AG09309 (cell line): ENCODE measurements around the gene GGT6.

Experiments
- DNase-seq: peaks from one replicate; pipeline ENCODE4 v3.0.0-alpha.2; 2010; ENCODE audit warnings: low read depth
- H3K4me3 ChIP-seq: 2 replicates; pipeline ENCODE4 v1.5.1; 2011; ENCODE audit warnings: mild to moderate bottlenecking, low read depth, low read length, moderate library complexity; ENCODE audit not compliant: control insufficient read depth
- TF ChIP-seq, protein P1 (sequence below): IDR thresholded peaks from 2 replicates; pipeline ENCODE4 v1.5.1; 2011; ENCODE audit warnings: mild to moderate bottlenecking, low read depth, low read length, inconsistent platforms; ENCODE audit not compliant: insufficient read depth, control insufficient read depth; ENCODE audit errors: missing control alignments

GGT6 gene

DNA sequence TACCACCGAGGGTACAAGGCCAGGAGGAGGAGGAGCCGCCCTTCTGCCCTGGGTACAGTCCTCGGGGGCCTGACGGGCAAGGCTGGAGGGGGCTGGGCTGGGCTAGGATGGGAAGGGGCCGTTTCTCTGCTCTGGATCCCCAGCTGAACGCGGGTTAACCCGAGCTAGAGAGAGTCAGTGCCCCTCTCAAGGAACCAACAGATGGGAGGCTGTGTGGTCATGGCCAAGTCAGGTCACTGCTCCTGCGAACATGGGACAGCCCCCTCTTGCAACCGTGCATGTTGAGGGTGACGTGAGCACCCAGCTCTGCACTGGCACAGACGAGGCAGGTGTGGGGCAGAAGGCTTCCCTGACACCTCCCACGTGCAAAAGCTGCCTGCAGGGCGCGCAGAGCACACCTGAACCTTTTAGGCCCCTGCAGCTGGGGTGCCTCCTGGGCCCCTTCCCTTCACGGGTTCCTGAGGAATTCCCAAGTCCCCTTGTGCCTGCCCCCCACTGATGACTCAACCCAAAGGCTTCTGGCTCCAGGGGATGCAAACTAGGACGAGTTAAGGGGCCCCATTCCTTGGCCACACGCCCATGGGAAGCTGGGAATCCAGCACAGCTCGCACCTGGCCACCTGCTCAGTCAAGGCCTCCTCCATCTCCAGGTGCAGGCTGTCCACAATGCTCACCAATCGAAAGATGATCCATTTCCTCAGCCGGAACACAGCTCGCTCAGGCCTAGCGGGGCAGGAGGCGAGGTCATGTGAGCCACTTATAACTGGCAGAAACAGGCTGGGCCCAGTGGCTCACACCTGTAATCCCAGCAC lies 11.5 kb downstream of the GGT6 start:
- TF ChIP-seq, protein P1, sequence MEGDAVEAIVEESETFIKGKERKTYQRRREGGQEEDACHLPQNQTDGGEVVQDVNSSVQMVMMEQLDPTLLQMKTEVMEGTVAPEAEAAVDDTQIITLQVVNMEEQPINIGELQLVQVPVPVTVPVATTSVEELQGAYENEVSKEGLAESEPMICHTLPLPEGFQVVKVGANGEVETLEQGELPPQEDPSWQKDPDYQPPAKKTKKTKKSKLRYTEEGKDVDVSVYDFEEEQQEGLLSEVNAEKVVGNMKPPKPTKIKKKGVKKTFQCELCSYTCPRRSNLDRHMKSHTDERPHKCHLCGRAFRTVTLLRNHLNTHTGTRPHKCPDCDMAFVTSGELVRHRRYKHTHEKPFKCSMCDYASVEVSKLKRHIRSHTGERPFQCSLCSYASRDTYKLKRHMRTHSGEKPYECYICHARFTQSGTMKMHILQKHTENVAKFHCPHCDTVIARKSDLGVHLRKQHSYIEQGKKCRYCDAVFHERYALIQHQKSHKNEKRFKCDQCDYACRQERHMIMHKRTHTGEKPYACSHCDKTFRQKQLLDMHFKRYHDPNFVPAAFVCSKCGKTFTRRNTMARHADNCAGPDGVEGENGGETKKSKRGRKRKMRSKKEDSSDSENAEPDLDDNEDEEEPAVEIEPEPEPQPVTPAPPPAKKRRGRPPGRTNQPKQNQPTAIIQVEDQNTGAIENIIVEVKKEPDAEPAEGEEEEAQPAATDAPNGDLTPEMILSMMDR: no peak
- DNase-seq: no peak
- H3K4me3 ChIP-seq: no peak overlapping the region

DNA sequence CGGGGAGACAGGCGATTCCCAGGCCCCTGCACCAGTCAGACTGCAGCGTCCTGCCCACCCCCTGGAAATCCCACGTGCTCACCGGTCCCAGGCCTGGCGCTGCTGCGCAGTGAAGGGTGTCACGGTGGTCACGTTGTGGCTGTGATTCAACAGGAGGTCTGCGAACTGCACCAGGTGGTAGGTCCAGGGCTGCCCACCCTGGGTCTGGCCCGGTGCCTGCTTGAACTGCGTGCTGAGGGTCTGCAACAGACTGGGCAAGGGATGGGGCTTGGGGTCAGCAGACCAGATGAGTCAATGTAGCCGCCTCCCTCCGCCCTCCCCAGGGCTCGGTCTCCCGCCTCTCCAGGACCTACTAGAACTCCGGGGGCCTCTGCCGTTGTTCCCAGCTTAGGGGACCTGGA lies 12.3 kb downstream of the GGT6 start:
- TF ChIP-seq, protein P1: no peak
- H3K4me3 ChIP-seq: no peak overlapping the region
- DNase-seq: no peak

GRCh38 chr17:4547118-4547906 lies 13.1 kb downstream of the GGT6 start:
- TF ChIP-seq, protein P1: no peak
- no peak for DNase-seq
- no peak overlapping the region for H3K4me3 ChIP-seq

DNA sequence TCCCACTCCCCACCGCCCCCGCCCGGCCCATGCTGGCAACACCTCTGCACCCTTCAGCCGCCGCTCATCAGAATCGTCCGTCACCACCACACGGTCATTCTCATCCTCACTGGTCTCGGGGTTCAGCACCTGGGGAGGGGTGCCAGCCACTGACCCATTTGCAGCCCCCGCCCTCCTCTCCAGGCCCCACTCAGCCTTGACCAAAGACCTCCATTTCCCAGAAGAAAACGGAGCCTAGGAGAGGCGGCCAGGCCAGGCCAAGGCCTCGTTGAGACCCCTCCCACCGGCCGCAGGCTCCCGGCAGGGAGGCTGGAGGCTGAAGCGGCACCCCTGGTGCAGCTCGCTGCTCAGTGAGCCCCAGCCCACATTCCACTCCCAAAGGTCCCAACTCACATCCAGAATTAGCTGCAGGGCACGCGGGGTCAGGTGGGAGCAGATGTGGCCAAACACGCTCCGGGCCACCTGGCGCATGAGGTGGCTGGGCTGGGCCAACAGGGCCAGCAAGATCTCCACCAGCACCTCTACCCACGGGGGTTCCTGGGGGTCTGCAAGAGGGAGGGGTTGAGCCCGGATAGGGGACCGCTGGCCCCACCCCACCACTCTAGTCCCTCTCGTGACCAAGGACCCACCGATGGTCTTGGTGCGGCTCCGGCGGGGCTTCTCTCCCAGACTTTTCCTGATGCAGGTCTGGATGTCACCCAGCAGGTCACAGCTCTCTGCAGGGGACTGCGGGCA lies 15.0 kb downstream of the GGT6 start:
- TF ChIP-seq, protein P1: no peak
- H3K4me3 ChIP-seq: no peak overlapping the region
- no peak for DNase-seq

DNA sequence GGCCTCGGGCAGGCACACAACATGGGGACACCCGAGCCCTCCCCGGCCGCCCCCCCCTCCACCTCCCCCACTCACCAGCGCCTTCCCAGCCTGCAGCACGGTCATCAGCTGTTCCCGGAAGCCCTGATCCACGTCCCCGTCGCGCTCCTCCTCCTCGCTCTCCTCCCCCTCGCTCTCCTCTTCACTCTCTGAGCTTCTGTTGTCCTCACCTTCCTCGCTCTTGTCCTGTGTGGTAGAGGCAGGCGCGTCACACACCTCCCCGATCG lies 15.5 kb downstream of the GGT6 start:
- TF ChIP-seq, protein P1: no peak
- no peak for DNase-seq
- no peak overlapping the region for H3K4me3 ChIP-seq

GRCh38 chr17:4544135-4544950 lies 16.0 kb downstream of the GGT6 start:
- no peak overlapping the region for H3K4me3 ChIP-seq
- DNase-seq: no peak
- TF ChIP-seq, protein P1: no peak
